Bronchial epithelial cell (primary cell): ENCODE results near the gene TBC1D4. TPM values are rescaled to one million over a fixed set of nuclear protein-coding genes. Genes with fewer than 3 reads are reported as not detected.

Source experiments
- DNase-seq: peaks from one replicate; pipeline ENCODE4 v3.0.0-alpha.2; 2010; ENCODE audit warnings: low read depth
- FAIRE-seq: peaks from 2 replicates; lab custom pipeline; 2011; peaks lifted over from hg19 to GRCh38; lab: Jason Lieb, UNC
- H3K27me3 ChIP-seq: 2 replicates; pipeline ENCODE4 v1.5.1; 2011; ENCODE audit warnings: low read length; ENCODE audit not compliant: control insufficient read depth, insufficient read depth
- H3K36me3 ChIP-seq: 2 replicates; pipeline ENCODE4 v1.5.1; 2011; ENCODE audit warnings: low read length; ENCODE audit not compliant: control insufficient read depth, insufficient read depth
- H3K4me3 ChIP-seq: 2 replicates; pipeline ENCODE4 v1.5.1; 2011; ENCODE audit warnings: mild to moderate bottlenecking, low read depth, low read length, control low read depth
- CTCF ChIP-seq: IDR thresholded peaks from 2 replicates; pipeline ENCODE4 v1.5.1; 2011; ENCODE audit warnings: mild to moderate bottlenecking, moderate library complexity, low read length, control low read depth, inconsistent platforms; ENCODE audit not compliant: insufficient read depth, severe bottlenecking
- total RNA-seq: library from RNA; depleted of rRNA; stranded (reverse); fragments of >200 nt; gene quantifications from 2 replicates; pipeline ENCODE4 v1.2.1, GENCODE V29; 2014

Gene TBC1D4
- total RNA-seq, 1 donor from 2014 or later = 10.3 TPM

GRCh38 chr13:75407473-75407872, 74.5 kb downstream of the TBC1D4 start:
- DNase-seq (no peak), FAIRE-seq (no peak)
- no peak overlapping the region for H3K4me3 ChIP-seq
- no peaks in the 10 kb centered on the region for H3K36me3 ChIP-seq
- H3K27me3 ChIP-seq = no peaks in the 10 kb centered on the region
- TF ChIP-seq CTCF = no peak

- DNase-seq (no peak), FAIRE-seq (no peak)
- TF ChIP-seq CTCF = no peak
- Histone ChIP-seq H3K4me3 (no peak overlapping the region), H3K36me3 (no peaks in the 10 kb centered on the region), H3K27me3 (no peaks in the 10 kb centered on the region)
These were observed 75.8 kb downstream of the TBC1D4 start for GRCh38 chr13:75405976-75406703.

DNA sequence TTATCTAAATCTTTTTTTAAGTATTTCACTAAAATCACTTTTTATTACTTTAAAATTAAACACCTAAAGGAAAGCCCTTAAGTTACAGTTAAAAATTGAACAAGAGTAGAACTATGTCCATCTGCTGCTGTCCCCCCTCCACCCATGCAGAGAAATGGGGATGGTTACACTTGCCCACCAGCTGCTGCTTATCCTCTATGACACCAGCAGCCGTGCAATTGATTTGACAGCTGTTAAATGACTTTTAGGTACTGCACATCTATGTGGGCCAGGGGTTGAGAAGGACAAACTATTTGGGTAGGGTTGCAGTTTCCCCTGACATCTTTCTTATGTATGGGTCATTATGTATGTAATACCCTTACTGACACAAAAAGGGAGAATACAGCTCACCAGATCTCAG, 77.2 kb downstream of the TBC1D4 start:
- DNase-seq (no peak), FAIRE-seq (no peak)
- no peak for TF ChIP-seq CTCF
- Histone ChIP-seq H3K36me3 (no peaks in the 10 kb centered on the region), H3K27me3 (no peaks in the 10 kb centered on the region), H3K4me3 (no peak overlapping the region)

DNA sequence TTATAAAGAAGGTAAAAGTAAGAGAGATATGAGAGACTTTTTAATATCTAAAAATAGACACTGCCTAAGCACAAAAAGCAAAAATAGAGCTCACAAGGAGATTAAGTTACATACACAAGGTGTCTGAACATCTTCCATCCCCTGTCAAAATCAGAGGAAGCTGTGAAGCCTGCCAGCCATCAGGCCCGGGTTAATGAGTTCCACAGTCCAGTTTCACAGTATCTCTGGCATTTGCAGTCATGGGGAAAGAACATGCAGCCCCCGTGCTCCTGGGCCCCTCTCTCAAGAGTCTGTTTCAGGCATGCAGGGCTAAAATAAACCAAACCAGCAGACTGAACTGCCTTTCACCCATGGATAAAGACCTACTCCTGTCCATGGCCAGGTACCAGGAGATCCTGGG, 79.2 kb downstream of the TBC1D4 start:
- Histone ChIP-seq H3K27me3 (no peaks in the 10 kb centered on the region), H3K36me3 (no peaks in the 10 kb centered on the region), H3K4me3 (no peak overlapping the region)
- DNase-seq (no peak), FAIRE-seq (no peak)
- TF ChIP-seq CTCF = no peak

GRCh38 chr13:75400775-75401174, 81.2 kb downstream of the TBC1D4 start:
- Histone ChIP-seq H3K27me3 (no peaks in the 10 kb centered on the region), H3K36me3 (no peaks in the 10 kb centered on the region), H3K4me3 (no peak overlapping the region)
- FAIRE-seq (no peak), DNase-seq (no peak)
- no peak for TF ChIP-seq CTCF

GRCh38 chr13:75399879-75400217, 82.1 kb downstream of the TBC1D4 start:
- Histone ChIP-seq H3K36me3 (no peaks in the 10 kb centered on the region), H3K4me3 (no peak overlapping the region), H3K27me3 (no peaks in the 10 kb centered on the region)
- FAIRE-seq = no peak
- DNase-seq = no peak
- no peak for TF ChIP-seq CTCF
